Osteoblast (primary cell): Measurements from ENCODE around the gene DGCR6. TPM values are rescaled to one million over a fixed set of nuclear protein-coding genes. Genes with fewer than 3 reads are reported as not detected.
A peak's percentile ranks its signal among the peaks of the same experiment; 100 is the strongest.
"Not testable (repeated sequence)": the region's sequence is repeated elsewhere in the genome, so short reads cannot be mapped to it uniquely, and the experiment has no call there.

Experiments
- DNase-seq: peaks from one replicate; pipeline ENCODE4 v3.0.0; 2011; ENCODE audit warnings: low spot score, mixed read lengths; ENCODE audit not compliant: insufficient read length; ENCODE audit errors: missing footprints
- H2AFZ ChIP-seq: 2 replicates; pipeline ENCODE4 v1.6.0; 2011; ENCODE audit warnings: mild to moderate bottlenecking, low read length
- H3K27ac ChIP-seq: 2 replicates; pipeline ENCODE4 v1.5.1; 2011; ENCODE audit warnings: mild to moderate bottlenecking, low read depth, low read length, moderate library complexity
- H3K27me3 ChIP-seq: 2 replicates; pipeline ENCODE4 v1.6.0; 2012; ENCODE audit warnings: mild to moderate bottlenecking, control low read depth, inconsistent platforms, low read length, moderate library complexity; ENCODE audit not compliant: insufficient read depth
- H3K36me3 ChIP-seq: 2 replicates; pipeline ENCODE4 v1.5.1; 2011; ENCODE audit warnings: mild to moderate bottlenecking, low read length, control low read depth, moderate library complexity; ENCODE audit not compliant: insufficient read depth
- H3K4me1 ChIP-seq: 2 replicates; pipeline ENCODE4 v1.5.1; 2011; ENCODE audit warnings: mild to moderate bottlenecking, low read length, control low read depth, moderate library complexity; ENCODE audit not compliant: insufficient read depth
- H3K4me2 ChIP-seq: 2 replicates; pipeline ENCODE4 v1.6.0; 2011; ENCODE audit warnings: mild to moderate bottlenecking, low read length; ENCODE audit not compliant: insufficient read depth
- H3K4me3 ChIP-seq: fragments of 200-600 bp; sonication (generic); 3 replicates; pipeline ENCODE4 v1.5.1; 2012; ENCODE audit warnings: mild to moderate bottlenecking, low read length, inconsistent platforms; ENCODE audit not compliant: insufficient read depth
- H3K79me2 ChIP-seq: 2 replicates; pipeline ENCODE4 v1.6.0; 2012; ENCODE audit warnings: mild to moderate bottlenecking, low read length, control low read depth, inconsistent platforms; ENCODE audit not compliant: insufficient read depth
- H3K9me3 ChIP-seq: 2 replicates; pipeline ENCODE4 v1.5.1; 2011; ENCODE audit warnings: low read depth, low read length, control low read depth
- H4K20me1 ChIP-seq: 2 replicates; pipeline ENCODE4 v1.6.0; 2012; ENCODE audit warnings: mild to moderate bottlenecking, low read length, control low read depth; ENCODE audit not compliant: insufficient read depth
- total RNA-seq: library from RNA; depleted of rRNA; stranded (reverse); fragments of >200 nt; gene quantifications from 2 replicates; pipeline ENCODE4 v1.2.3, GENCODE V29; 2012
- TF ChIP-seq, protein P1 (sequence below): IDR thresholded peaks from 2 replicates; pipeline ENCODE4 v1.5.1; 2011; ENCODE audit warnings: mild to moderate bottlenecking, low read depth, low read length, moderate library complexity; ENCODE audit errors: extremely low read depth

The DGCR6 gene
- total RNA-seq, 1 donor = 1.1 TPM

DNA sequence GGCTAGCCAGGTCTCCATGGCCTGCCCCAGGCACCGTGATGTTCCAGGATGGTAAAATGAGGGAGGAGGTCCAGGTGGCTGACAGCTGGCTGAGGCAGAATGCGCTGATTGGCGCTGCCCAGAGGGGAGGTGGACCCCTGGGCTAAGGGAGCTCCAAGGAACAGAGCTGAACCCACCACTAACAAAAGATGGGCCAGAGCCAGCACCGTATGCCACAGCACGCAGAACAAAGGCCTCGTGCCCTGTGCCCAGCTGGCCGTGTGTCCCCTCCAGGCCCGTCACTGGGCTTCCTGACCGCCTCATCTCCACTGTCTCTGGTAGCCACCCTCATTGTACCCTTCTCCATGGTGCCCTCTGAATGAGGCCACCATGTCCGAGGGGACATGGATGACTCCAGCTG is 49.6 kb downstream of the DGCR6 start:
- Histone ChIP-seq H2AFZ (no peak overlapping the region), H3K9me3 (no peaks in the 10 kb centered on the region), H3K4me3 (no peak overlapping the region), H3K4me2 (no peak overlapping the region), H3K4me1 (no peaks in the 10 kb centered on the region), H3K36me3 (no peaks in the 10 kb centered on the region), H3K27ac (no peak overlapping the region), H4K20me1 (no peaks in the 10 kb centered on the region), H3K27me3 (peaks cover 3% of the 10 kb centered on the region), H3K79me2 (no peaks in the 10 kb centered on the region)
- TF ChIP-seq, protein P1, sequence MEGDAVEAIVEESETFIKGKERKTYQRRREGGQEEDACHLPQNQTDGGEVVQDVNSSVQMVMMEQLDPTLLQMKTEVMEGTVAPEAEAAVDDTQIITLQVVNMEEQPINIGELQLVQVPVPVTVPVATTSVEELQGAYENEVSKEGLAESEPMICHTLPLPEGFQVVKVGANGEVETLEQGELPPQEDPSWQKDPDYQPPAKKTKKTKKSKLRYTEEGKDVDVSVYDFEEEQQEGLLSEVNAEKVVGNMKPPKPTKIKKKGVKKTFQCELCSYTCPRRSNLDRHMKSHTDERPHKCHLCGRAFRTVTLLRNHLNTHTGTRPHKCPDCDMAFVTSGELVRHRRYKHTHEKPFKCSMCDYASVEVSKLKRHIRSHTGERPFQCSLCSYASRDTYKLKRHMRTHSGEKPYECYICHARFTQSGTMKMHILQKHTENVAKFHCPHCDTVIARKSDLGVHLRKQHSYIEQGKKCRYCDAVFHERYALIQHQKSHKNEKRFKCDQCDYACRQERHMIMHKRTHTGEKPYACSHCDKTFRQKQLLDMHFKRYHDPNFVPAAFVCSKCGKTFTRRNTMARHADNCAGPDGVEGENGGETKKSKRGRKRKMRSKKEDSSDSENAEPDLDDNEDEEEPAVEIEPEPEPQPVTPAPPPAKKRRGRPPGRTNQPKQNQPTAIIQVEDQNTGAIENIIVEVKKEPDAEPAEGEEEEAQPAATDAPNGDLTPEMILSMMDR = no peak
- DNase-seq = peak; percentile 75

DNA sequence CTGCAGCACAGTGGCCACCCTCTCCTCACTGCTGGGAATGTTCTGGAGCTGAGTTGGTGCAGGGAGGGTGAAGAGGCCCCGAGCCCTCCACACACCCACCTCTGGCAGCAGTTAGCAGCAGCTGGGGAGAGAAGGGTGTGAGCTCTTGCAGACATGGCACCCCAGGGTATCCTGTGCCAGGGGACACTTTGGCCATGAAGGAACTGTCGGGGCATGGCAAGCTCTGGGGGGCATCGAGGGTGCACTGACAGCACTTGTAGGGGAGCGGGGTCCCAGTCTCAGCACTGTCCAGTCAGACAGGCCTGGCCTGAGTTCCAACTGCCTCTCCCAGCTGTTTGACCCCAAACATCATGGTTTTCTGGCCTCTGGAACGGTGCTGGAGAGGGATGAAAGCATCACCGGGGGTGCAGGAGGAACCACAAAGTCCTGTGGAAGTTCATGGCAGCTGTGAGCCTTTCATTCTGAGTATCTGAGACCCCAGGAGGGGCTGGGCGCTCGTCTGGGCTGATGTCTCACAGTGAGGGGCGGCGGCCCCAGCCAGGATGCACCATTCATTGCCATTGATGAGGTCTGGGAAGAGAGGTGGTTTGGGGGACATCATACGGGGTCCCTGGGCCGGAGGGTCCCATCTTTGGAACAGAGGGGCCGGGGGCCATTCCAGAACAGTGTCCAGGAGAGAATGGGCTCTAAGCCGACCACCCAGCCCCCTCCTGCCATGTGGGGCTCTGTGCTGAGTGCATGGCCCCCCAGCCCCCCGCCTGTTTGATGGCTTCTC is 50.2 kb downstream of the DGCR6 start:
- not testable (repeated sequence) for H3K27me3 ChIP-seq, H2AFZ ChIP-seq, H3K4me3 ChIP-seq, H3K79me2 ChIP-seq, H3K4me1 ChIP-seq, H3K4me2 ChIP-seq, H3K36me3 ChIP-seq, H3K27ac ChIP-seq, H3K9me3 ChIP-seq, H4K20me1 ChIP-seq
- DNase-seq = peak; percentile 45

DNA sequence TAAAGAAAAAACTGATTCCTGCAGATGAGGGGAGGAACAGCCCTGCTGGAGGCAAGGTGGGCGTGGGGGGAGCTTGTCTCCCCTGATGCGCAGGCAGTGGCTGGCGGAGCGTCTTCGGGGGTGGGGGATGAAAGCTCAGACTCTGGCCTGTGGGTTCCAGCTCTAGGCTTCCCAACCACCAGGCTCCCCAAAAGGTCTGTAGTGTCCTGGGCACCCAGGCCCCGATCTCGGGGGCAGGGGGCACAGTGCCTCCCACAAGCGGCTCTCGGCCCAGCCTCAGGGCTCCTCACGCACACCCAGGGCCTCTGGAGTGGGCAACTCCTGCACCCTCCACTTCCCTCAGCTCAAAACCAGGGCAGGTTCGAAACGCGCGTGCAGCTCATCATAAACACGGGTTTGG is 50.8 kb downstream of the DGCR6 start:
- not testable (repeated sequence) for H3K36me3 ChIP-seq, H3K4me1 ChIP-seq, H4K20me1 ChIP-seq, H3K4me2 ChIP-seq, H3K27ac ChIP-seq, H2AFZ ChIP-seq, H3K4me3 ChIP-seq, H3K27me3 ChIP-seq, H3K79me2 ChIP-seq, H3K9me3 ChIP-seq
- DNase-seq = peak; percentile 34

DNA sequence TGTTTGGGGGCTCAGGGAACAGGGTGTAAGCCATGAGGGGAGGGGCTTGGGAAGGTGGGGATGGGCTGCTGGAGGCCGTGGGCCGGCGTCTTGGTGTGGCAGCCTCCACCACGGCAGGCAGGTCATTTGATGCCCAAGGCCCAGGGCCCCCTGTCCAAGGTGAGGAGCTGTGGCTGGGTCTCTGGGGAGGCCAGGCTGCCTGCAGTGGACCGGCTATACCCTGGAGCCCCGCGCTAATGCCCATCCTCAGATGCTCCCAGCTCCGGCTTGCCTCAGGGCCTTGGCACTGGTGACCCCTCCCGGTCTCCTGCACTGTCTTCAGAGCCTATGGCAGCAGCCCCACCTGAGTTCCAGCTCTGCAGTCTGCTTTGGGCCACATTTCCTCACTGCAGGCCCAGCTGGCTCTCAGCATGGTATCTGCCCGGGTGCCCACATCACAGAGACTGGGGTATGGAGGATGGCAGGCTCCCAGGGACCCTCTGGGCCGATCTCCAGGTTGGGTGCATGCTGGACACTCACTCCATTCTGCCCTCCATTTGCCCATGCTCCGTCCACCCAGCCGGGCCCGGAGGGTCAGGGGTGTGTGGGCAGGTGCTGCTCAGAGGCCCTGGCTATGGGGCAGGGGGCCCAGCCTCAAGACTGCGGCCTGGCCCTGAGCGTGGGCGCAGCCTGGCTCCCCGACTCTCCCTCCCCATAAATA is 51.7 kb downstream of the DGCR6 start:
- DNase-seq = peak; percentile 2
- H3K27me3 ChIP-seq, H3K4me1 ChIP-seq, H3K4me2 ChIP-seq, H3K4me3 ChIP-seq, H3K27ac ChIP-seq, H3K79me2 ChIP-seq, H2AFZ ChIP-seq, H3K9me3 ChIP-seq, H4K20me1 ChIP-seq, H3K36me3 ChIP-seq: not testable (repeated sequence)

DNA sequence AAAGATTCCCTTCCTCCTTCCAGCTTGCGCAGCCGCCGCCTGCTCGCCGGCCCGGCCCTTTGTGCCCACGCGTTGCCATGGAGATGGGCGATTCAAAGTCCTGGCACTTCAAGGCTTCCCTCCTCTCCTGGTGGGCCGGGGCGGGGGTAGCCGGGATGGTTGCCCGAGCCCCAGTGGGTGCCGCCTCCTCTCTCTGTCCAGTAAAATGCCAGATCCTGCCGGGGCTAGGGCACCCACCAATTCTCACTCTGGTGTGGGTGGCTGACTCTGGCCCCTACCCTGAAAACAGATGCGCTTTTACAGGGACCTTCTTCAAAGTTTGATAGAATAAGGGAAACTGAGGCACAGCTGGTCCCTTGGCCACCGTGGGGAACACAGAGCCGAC is 52.2 kb downstream of the DGCR6 start:
- not testable (repeated sequence) for DNase-seq, H3K36me3 ChIP-seq, H3K27me3 ChIP-seq, H3K4me2 ChIP-seq, H3K79me2 ChIP-seq, H4K20me1 ChIP-seq, H3K27ac ChIP-seq, H3K9me3 ChIP-seq, H3K4me3 ChIP-seq, H3K4me1 ChIP-seq, H2AFZ ChIP-seq

DNA sequence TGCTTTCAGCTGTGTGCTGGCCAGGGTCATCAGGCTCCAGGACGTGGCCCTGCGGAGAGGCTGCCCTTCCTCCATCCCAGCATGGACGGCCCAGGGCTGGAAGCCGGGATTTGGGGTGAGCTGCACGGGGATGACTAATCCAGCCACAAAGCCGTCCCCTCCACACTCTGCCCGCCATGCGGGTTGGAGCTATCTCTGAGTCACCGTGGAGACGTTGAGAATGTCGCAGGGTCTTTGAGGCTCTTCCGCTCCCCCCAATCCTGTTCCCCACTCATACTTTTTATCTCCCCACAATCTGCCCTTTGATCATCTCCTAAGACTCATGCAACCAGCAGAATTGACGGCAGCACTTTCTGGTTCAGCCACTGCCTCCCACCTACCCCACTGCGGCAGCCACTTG is 52.6 kb downstream of the DGCR6 start:
- not testable (repeated sequence) for H3K4me3 ChIP-seq, H3K4me2 ChIP-seq, H3K27ac ChIP-seq, H3K36me3 ChIP-seq, H2AFZ ChIP-seq, H3K79me2 ChIP-seq, H3K4me1 ChIP-seq, H4K20me1 ChIP-seq, H3K9me3 ChIP-seq, H3K27me3 ChIP-seq
- DNase-seq = peak; percentile 81

DNA sequence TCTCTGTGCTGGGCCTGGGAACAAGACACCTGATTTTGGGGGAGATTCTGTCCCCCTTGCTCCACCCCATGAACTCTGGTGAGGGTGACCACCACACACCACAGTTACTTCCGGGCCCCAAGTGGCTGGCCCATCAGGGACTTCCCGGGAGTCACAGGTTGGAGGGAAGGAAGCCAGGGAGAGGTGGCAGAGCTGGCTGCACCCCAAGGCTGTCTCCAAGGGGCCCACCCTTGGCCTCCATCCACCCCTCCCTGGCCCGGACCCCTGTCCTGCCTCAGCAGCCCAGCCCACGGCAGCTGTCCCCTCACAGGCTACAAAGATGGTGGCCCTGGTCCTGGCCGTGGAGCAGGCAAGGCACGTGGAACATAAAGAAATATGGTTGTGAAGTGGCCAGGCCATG is 53.1 kb downstream of the DGCR6 start:
- H3K27me3 ChIP-seq, H3K36me3 ChIP-seq, H3K27ac ChIP-seq, H2AFZ ChIP-seq, H3K9me3 ChIP-seq, H3K4me1 ChIP-seq, H3K79me2 ChIP-seq, H3K4me2 ChIP-seq, H4K20me1 ChIP-seq, H3K4me3 ChIP-seq: not testable (repeated sequence)
- peak; percentile 36 for DNase-seq

DNA sequence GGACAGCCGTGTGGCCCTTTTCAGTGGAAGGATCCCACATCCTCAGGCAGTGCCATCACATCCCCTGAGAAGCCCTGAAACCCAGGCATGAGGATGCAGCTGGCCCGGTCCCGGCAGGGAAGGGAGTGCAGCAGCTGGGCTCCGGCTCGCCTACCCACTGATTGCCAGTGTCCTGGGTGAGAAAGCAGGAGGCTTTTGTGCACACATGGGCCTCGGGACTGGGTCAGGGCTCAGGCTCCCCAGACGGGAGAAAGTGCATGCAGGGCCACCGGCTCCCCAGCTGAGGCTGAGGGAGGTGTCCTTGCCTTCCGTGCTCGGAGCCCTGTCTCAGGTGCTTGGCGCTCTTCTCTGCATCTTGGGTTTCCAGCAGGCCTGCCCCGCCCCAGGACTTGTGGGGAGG is 53.6 kb downstream of the DGCR6 start:
- not testable (repeated sequence) for H3K4me2 ChIP-seq, H4K20me1 ChIP-seq, H3K36me3 ChIP-seq, H3K4me3 ChIP-seq, H3K9me3 ChIP-seq, H3K79me2 ChIP-seq, H3K27ac ChIP-seq, H3K4me1 ChIP-seq, H3K27me3 ChIP-seq, H2AFZ ChIP-seq
- DNase-seq = peak; percentile 8
